ENCODE data around the gene LMO3. TPM values are rescaled to one million over a fixed set of nuclear protein-coding genes. Genes with fewer than 3 reads are reported as not detected.
A peak's percentile ranks its signal among the peaks of the same experiment; 100 is the strongest.

Gene LMO3
- total RNA-seq, 1 experiment from 2014 or later, result not detected

GRCh38 chr12:16602412-16602811, 3.5 kb downstream of the LMO3 start:
- DNase-seq (ENCODE audit: low read depth), result no peak

GRCh38 chr12:16600525-16600924, 5.4 kb downstream of the LMO3 start:
- no peak for DNase-seq (ENCODE audit: low read depth)

GRCh38 chr12:16599081-16599480, 6.9 kb downstream of the LMO3 start:
- no peak for DNase-seq (ENCODE audit: low read depth)

GRCh38 chr12:16594797-16595196, 11.2 kb downstream of the LMO3 start:
- DNase-seq (ENCODE audit: low read depth), result no peak

GRCh38 chr12:16593546-16593945, 12.4 kb downstream of the LMO3 start:
- DNase-seq (ENCODE audit: low read depth), result no peak

- no peak for DNase-seq (ENCODE audit: low read depth)
Observed at GRCh38 chr12:16590645-16591044, 15.3 kb downstream of the LMO3 start.

- no peak for DNase-seq (ENCODE audit: low read depth)
Observed at GRCh38 chr12:16588812-16589211, 17.1 kb downstream of the LMO3 start.

- DNase-seq (ENCODE audit: low read depth), result no peak
Observed at GRCh38 chr12:16587514-16587913, 18.4 kb downstream of the LMO3 start.

- no peak for DNase-seq (ENCODE audit: low read depth)
Observed at GRCh38 chr12:16587110-16587453, 18.9 kb downstream of the LMO3 start.

GRCh38 chr12:16586350-16587109, 19.4 kb downstream of the LMO3 start:
- no peak for DNase-seq (ENCODE audit: low read depth)

- no peak for DNase-seq (ENCODE audit: low read depth)
Observed at GRCh38 chr12:16585781-16586180, 20.2 kb downstream of the LMO3 start.

- DNase-seq (ENCODE audit: low read depth), result peak; percentile 78
Observed at GRCh38 chr12:16583969-16584745, 21.8 kb downstream of the LMO3 start.

GRCh38 chr12:16581416-16581815, 24.5 kb downstream of the LMO3 start:
- no peak for DNase-seq (ENCODE audit: low read depth)

GRCh38 chr12:16579041-16579440, 26.9 kb downstream of the LMO3 start:
- DNase-seq (ENCODE audit: low read depth), result no peak

GRCh38 chr12:16573398-16574077, 32.4 kb downstream of the LMO3 start:
- DNase-seq (ENCODE audit: low read depth), result no peak

- peak; percentile 1 for DNase-seq (ENCODE audit: low read depth)
Observed at GRCh38 chr12:16568873-16569272, 37.1 kb downstream of the LMO3 start.

GRCh38 chr12:16564675-16565074, 41.3 kb downstream of the LMO3 start:
- DNase-seq (ENCODE audit: low read depth), result no peak

GRCh38 chr12:16563504-16563903, 42.5 kb downstream of the LMO3 start:
- no peak for DNase-seq (ENCODE audit: low read depth)

- DNase-seq (ENCODE audit: low read depth), result no peak
Observed at GRCh38 chr12:16562921-16563320, 43.0 kb downstream of the LMO3 start.

- no peak for DNase-seq (ENCODE audit: low read depth)
Observed at GRCh38 chr12:16562435-16562834, 43.5 kb downstream of the LMO3 start.

GRCh38 chr12:16560273-16560672, 45.7 kb downstream of the LMO3 start:
- no peak for DNase-seq (ENCODE audit: low read depth)

- DNase-seq (ENCODE audit: low read depth), result peak; percentile 20
Observed at GRCh38 chr12:16555630-16556029, 50.3 kb downstream of the LMO3 start.

Data from HT1080 (cell line).